ENCODE results near the gene VEGFC.

Gene VEGFC

DNA sequence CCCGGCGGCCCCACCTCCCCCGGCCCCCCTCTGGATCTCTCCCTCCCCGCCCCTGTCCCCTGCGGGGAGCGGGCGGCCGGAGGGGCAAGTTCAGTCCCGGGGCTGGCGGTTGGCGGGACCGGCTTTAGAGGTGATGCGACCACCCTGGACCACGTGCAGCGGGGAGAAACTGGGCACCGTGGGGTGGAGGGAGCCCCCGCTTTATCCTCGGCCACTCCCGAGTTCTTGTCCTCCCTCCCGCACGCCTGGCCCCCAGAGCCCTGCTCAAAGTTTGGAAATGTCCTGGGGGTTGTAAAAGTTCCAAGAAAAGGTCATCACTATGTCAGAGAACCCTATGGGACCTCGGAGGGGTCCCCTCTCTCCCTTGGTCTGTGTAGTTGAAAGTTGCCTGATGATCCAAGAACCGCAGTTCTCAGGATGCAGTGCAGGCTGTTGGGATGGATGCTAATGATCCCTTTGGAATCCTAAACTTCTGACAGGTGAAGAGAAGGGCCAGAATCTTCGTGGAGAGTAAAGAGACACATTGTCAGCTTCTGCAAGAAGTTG is 411 bp upstream of the VEGFC start:
- H3K27me3 ChIP-seq (ENCODE audit: insufficient read depth, poor library complexity, severe bottlenecking): peaks cover 40% of the 10 kb centered on the region
- TF ChIP-seq POLR2AphosphoS5 (IDR thresholded peaks at IDR 0.05; ENCODE audit: low read depth) (no peak), SPI1 (IDR thresholded peaks at IDR 0.05; ENCODE audit: borderline replicate concordance, low read depth) (no peak), GABPA (IDR thresholded peaks at IDR 0.05; ENCODE audit: low read depth) (no peak)
- TF ChIP-seq, protein P1, sequence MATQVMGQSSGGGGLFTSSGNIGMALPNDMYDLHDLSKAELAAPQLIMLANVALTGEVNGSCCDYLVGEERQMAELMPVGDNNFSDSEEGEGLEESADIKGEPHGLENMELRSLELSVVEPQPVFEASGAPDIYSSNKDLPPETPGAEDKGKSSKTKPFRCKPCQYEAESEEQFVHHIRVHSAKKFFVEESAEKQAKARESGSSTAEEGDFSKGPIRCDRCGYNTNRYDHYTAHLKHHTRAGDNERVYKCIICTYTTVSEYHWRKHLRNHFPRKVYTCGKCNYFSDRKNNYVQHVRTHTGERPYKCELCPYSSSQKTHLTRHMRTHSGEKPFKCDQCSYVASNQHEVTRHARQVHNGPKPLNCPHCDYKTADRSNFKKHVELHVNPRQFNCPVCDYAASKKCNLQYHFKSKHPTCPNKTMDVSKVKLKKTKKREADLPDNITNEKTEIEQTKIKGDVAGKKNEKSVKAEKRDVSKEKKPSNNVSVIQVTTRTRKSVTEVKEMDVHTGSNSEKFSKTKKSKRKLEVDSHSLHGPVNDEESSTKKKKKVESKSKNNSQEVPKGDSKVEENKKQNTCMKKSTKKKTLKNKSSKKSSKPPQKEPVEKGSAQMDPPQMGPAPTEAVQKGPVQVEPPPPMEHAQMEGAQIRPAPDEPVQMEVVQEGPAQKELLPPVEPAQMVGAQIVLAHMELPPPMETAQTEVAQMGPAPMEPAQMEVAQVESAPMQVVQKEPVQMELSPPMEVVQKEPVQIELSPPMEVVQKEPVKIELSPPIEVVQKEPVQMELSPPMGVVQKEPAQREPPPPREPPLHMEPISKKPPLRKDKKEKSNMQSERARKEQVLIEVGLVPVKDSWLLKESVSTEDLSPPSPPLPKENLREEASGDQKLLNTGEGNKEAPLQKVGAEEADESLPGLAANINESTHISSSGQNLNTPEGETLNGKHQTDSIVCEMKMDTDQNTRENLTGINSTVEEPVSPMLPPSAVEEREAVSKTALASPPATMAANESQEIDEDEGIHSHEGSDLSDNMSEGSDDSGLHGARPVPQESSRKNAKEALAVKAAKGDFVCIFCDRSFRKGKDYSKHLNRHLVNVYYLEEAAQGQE (IDR thresholded peaks at IDR 0.05; ENCODE audit: insufficient replicate concordance, low read depth): no peak
- TF ChIP-seq, protein P2, sequence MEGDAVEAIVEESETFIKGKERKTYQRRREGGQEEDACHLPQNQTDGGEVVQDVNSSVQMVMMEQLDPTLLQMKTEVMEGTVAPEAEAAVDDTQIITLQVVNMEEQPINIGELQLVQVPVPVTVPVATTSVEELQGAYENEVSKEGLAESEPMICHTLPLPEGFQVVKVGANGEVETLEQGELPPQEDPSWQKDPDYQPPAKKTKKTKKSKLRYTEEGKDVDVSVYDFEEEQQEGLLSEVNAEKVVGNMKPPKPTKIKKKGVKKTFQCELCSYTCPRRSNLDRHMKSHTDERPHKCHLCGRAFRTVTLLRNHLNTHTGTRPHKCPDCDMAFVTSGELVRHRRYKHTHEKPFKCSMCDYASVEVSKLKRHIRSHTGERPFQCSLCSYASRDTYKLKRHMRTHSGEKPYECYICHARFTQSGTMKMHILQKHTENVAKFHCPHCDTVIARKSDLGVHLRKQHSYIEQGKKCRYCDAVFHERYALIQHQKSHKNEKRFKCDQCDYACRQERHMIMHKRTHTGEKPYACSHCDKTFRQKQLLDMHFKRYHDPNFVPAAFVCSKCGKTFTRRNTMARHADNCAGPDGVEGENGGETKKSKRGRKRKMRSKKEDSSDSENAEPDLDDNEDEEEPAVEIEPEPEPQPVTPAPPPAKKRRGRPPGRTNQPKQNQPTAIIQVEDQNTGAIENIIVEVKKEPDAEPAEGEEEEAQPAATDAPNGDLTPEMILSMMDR (IDR thresholded peaks at IDR 0.05; ENCODE audit: insufficient read depth, low read length): no peak
- H3K4me3 ChIP-seq (replicated peaks; ENCODE audit: insufficient read depth, low read length): no peak overlapping the region
- DNase-seq (ENCODE audit: low read depth in 1 of 2, low spot score in 1 of 2): no peak
- no peak overlapping the region for H3K27ac ChIP-seq (replicated peaks)

DNA sequence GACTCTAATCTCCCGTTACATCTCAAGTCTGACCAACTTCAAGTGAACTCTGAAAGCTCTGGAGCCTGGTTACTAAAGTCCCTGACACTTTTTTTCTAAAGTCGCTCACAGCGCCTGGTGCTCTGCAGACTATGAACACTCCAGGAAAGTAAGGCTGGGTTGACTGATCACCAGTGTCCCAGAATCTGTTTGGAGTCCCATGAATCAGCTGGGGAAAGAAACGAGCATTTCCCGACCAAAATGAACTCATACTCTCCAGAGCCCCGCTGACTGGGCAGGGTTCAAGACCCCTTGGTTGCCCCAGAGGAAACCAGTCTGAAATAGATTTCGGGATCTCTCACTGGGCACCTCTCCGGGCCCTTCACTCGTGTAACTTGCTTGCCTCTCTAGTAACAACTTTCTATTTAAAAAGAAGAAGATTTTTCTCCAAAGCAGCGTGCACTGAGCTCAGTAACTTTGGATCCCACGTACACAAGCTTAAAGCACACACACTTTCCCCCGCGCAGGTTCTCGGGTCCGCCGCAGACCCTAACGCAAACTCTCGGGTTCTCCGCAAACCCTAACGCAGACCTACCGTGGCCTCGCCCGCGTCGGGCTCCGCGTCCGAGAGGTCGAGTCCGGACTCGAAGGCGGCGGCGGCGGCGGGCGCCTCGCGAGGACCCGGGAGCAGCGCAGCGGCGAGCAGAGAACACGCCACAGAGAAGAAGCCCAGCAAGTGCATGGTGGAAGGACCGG is 964 bp downstream of the VEGFC start:
- peaks cover 40% of the 10 kb centered on the region for H3K27me3 ChIP-seq (ENCODE audit: insufficient read depth, poor library complexity, severe bottlenecking)
- H3K4me3 ChIP-seq (replicated peaks; ENCODE audit: insufficient read depth, low read length): peak overlapping the region; percentile 47
- TF ChIP-seq, protein P1 (IDR thresholded peaks at IDR 0.05; ENCODE audit: insufficient replicate concordance, low read depth): no peak
- TF ChIP-seq GABPA (IDR thresholded peaks at IDR 0.05; ENCODE audit: low read depth) (no peak), SPI1 (IDR thresholded peaks at IDR 0.05; ENCODE audit: borderline replicate concordance, low read depth) (no peak), POLR2AphosphoS5 (IDR thresholded peaks at IDR 0.05; ENCODE audit: low read depth) (no peak)
- TF ChIP-seq, protein P2 (IDR thresholded peaks at IDR 0.05; ENCODE audit: insufficient read depth, low read length): no peak
- no peak for DNase-seq (ENCODE audit: low read depth in 1 of 2, low spot score in 1 of 2)
- H3K27ac ChIP-seq (replicated peaks): no peak overlapping the region

DNA sequence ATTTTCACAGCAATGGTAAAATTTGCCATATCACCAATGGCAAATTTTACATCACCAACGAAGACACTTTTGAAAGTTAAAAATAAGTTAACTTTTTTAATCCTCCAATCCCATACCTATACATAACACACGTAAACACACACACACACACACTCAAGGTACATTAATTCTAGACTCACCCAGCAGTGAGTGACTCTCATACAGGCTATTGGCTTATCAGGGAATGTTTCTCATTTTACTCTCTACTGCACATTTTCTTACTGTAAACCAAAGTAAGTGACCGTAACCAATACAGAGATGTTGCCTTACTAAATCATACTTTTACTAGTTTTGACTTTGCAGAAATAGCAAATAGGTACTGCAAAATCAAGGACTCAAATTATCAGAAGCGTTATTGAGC is 2.3 kb downstream of the VEGFC start:
- H3K27me3 ChIP-seq (ENCODE audit: insufficient read depth, poor library complexity, severe bottlenecking): peaks cover 40% of the 10 kb centered on the region
- TF ChIP-seq SPI1 (IDR thresholded peaks at IDR 0.05; ENCODE audit: borderline replicate concordance, low read depth): no peak
- TF ChIP-seq, protein P2 (IDR thresholded peaks at IDR 0.05; ENCODE audit: insufficient read depth, low read length): no peak
- TF ChIP-seq GABPA (IDR thresholded peaks at IDR 0.05; ENCODE audit: low read depth): no peak
- no peak for TF ChIP-seq POLR2AphosphoS5 (IDR thresholded peaks at IDR 0.05; ENCODE audit: low read depth)
- TF ChIP-seq, protein P1 (IDR thresholded peaks at IDR 0.05; ENCODE audit: insufficient replicate concordance, low read depth): no peak
- DNase-seq (ENCODE audit: low read depth in 1 of 2, low spot score in 1 of 2): no peak
- no peak overlapping the region for H3K4me3 ChIP-seq (replicated peaks; ENCODE audit: insufficient read depth, low read length)
- no peak overlapping the region for H3K27ac ChIP-seq (replicated peaks)
